ENCODE results near the gene SKA3.

- no peak for TF ChIP-seq CTCF (IDR thresholded peaks at IDR 0.05; ENCODE audit: low read length)
- no peak for TF ChIP-seq EZH2 (IDR thresholded peaks at IDR 0.05; ENCODE audit: borderline replicate concordance, low read length)
Observed at GRCh38 chr13:21117104-21117809, 59.1 kb downstream of the SKA3 start.
